ENCODE measurements around the gene TPO. TPM values are rescaled to one million over a fixed set of nuclear protein-coding genes. Genes with fewer than 3 reads are reported as not detected.
A peak's percentile ranks its signal among the peaks of the same experiment; 100 is the strongest.

Gene TPO
- total and polyA plus RNA-seq, 4 donors = 6.6 to 11.1 TPM; not detected in 2

- Histone ChIP-seq H3K36me3 (ENCODE audit: control insufficient read depth in 1 of 2, insufficient read depth in 2 of 2, low read length in 1 of 2) (no peaks in the 10 kb centered on the region), H3K4me3 (ENCODE audit: low read length in 2 of 2) (no peak overlapping the region), H3K9me3 (ENCODE audit: control insufficient read depth, low read length) (no peaks in the 10 kb centered on the region), H3K27me3 (ENCODE audit: control insufficient read depth in 1 of 2, insufficient read depth in 2 of 2, low read length in 1 of 2) (no peaks in the 10 kb centered on the region), H3K4me1 (ENCODE audit: control insufficient read depth in 1 of 2, insufficient read depth in 2 of 2, low read length in 2 of 2) (no peaks in the 10 kb centered on the region), H3K27ac (ENCODE audit: low read depth in 1 of 2, low read length in 2 of 2) (no peak overlapping the region)
- DNase-seq (peak; percentile 61 to 91), ATAC-seq (ENCODE audit: low FRiP score) (peak; percentile 74)
- intact Hi-C loops (cut with DNase I) = no loop called here
- 27 to 30% methylated on average over 31 to 32 of the region's 32 CpGs for WGBS, 2 donors
Observed at GRCh38 chr2:1550658-1551316, 137.5 kb downstream of the TPO start.

GRCh38 chr2:1551905-1552304 is 138.6 kb downstream of the TPO start:
- 93 to 94% methylated on average over 4 of the region's 4 CpGs for WGBS, 2 donors
- ATAC-seq (ENCODE audit: low FRiP score) (no peak), DNase-seq (no peak)
- intact Hi-C loops (cut with DNase I) = no loop called here
- no peak overlapping the region for H3K27ac ChIP-seq (ENCODE audit: low read depth in 1 of 2, low read length in 2 of 2)
- no peaks in the 10 kb centered on the region for H3K36me3 ChIP-seq (ENCODE audit: control insufficient read depth in 1 of 2, insufficient read depth in 2 of 2, low read length in 1 of 2)
- no peak overlapping the region for H3K4me3 ChIP-seq (ENCODE audit: low read length in 2 of 2)
- no peaks in the 10 kb centered on the region for H3K9me3 ChIP-seq (ENCODE audit: control insufficient read depth, low read length)
- H3K27me3 ChIP-seq (ENCODE audit: control insufficient read depth in 1 of 2, insufficient read depth in 2 of 2, low read length in 1 of 2) = no peaks in the 10 kb centered on the region
- no peaks in the 10 kb centered on the region for H3K4me1 ChIP-seq (ENCODE audit: control insufficient read depth in 1 of 2, insufficient read depth in 2 of 2, low read length in 2 of 2)

GRCh38 chr2:1552611-1553010 is 139.3 kb downstream of the TPO start:
- ATAC-seq (ENCODE audit: low FRiP score) (no peak), DNase-seq (peak in 1 of 2 donors; percentile 31)
- H3K27ac ChIP-seq (ENCODE audit: low read depth in 1 of 2, low read length in 2 of 2) = no peak overlapping the region
- no peaks in the 10 kb centered on the region for H3K36me3 ChIP-seq (ENCODE audit: control insufficient read depth in 1 of 2, insufficient read depth in 2 of 2, low read length in 1 of 2)
- no peaks in the 10 kb centered on the region for H3K9me3 ChIP-seq (ENCODE audit: control insufficient read depth, low read length)
- no peaks in the 10 kb centered on the region for H3K4me1 ChIP-seq (ENCODE audit: control insufficient read depth in 1 of 2, insufficient read depth in 2 of 2, low read length in 2 of 2)
- intact Hi-C loops (cut with DNase I) = no loop called here
- no peaks in the 10 kb centered on the region for H3K27me3 ChIP-seq (ENCODE audit: control insufficient read depth in 1 of 2, insufficient read depth in 2 of 2, low read length in 1 of 2)
- H3K4me3 ChIP-seq (ENCODE audit: low read length in 2 of 2) = no peak overlapping the region
- 93 to 94% methylated on average over 7 of the region's 7 CpGs for WGBS, 2 donors

- Histone ChIP-seq H3K27me3 (ENCODE audit: control insufficient read depth in 1 of 2, insufficient read depth in 2 of 2, low read length in 1 of 2) (no peaks in the 10 kb centered on the region), H3K9me3 (ENCODE audit: control insufficient read depth, low read length) (no peaks in the 10 kb centered on the region), H3K4me1 (ENCODE audit: control insufficient read depth in 1 of 2, insufficient read depth in 2 of 2, low read length in 2 of 2) (no peaks in the 10 kb centered on the region), H3K36me3 (ENCODE audit: control insufficient read depth in 1 of 2, insufficient read depth in 2 of 2, low read length in 1 of 2) (no peaks in the 10 kb centered on the region), H3K27ac (ENCODE audit: low read depth in 1 of 2, low read length in 2 of 2) (no peak overlapping the region), H3K4me3 (ENCODE audit: low read length in 2 of 2) (no peak overlapping the region)
- DNase-seq (peak in 1 of 2 donors; percentile 53), ATAC-seq (ENCODE audit: low FRiP score) (no peak)
- WGBS, 2 donors = 79 to 81% methylated on average over 9 of the region's 9 CpGs
- intact Hi-C loops (cut with DNase I) = no loop called here
Observed at GRCh38 chr2:1553671-1554295, 140.5 kb downstream of the TPO start.

- Histone ChIP-seq H3K27me3 (ENCODE audit: control insufficient read depth in 1 of 2, insufficient read depth in 2 of 2, low read length in 1 of 2) (no peaks in the 10 kb centered on the region), H3K4me1 (ENCODE audit: control insufficient read depth in 1 of 2, insufficient read depth in 2 of 2, low read length in 2 of 2) (no peaks in the 10 kb centered on the region), H3K36me3 (ENCODE audit: control insufficient read depth in 1 of 2, insufficient read depth in 2 of 2, low read length in 1 of 2) (no peaks in the 10 kb centered on the region), H3K4me3 (ENCODE audit: low read length in 2 of 2) (no peak overlapping the region), H3K27ac (ENCODE audit: low read depth in 1 of 2, low read length in 2 of 2) (no peak overlapping the region), H3K9me3 (ENCODE audit: control insufficient read depth, low read length) (no peaks in the 10 kb centered on the region)
- DNase-seq (no peak), ATAC-seq (ENCODE audit: low FRiP score) (no peak)
- intact Hi-C loops (cut with DNase I) = no loop called here
- WGBS, 2 donors = 90 to 98% methylated on average over 9 of the region's 9 CpGs
Observed at GRCh38 chr2:1556286-1556685, 143.0 kb downstream of the TPO start.

GRCh38 chr2:1556776-1557466 is 143.7 kb downstream of the TPO start:
- Histone ChIP-seq H3K27me3 (ENCODE audit: control insufficient read depth in 1 of 2, insufficient read depth in 2 of 2, low read length in 1 of 2) (no peaks in the 10 kb centered on the region), H3K36me3 (ENCODE audit: control insufficient read depth in 1 of 2, insufficient read depth in 2 of 2, low read length in 1 of 2) (no peaks in the 10 kb centered on the region), H3K4me3 (ENCODE audit: low read length in 2 of 2) (no peak overlapping the region), H3K27ac (ENCODE audit: low read depth in 1 of 2, low read length in 2 of 2) (no peak overlapping the region), H3K9me3 (ENCODE audit: control insufficient read depth, low read length) (no peaks in the 10 kb centered on the region), H3K4me1 (ENCODE audit: control insufficient read depth in 1 of 2, insufficient read depth in 2 of 2, low read length in 2 of 2) (no peaks in the 10 kb centered on the region)
- intact Hi-C loops (cut with DNase I) = no loop called here
- peak in 1 of 2 donors; percentile 63 for DNase-seq
- WGBS, 2 donors = 80 to 86% methylated on average over 13 of the region's 13 CpGs
- no peak for ATAC-seq (ENCODE audit: low FRiP score)

- ATAC-seq (ENCODE audit: low FRiP score) (no peak), DNase-seq (no peak)
- intact Hi-C loops (cut with DNase I) = no loop called here
- Histone ChIP-seq H3K27me3 (ENCODE audit: control insufficient read depth in 1 of 2, insufficient read depth in 2 of 2, low read length in 1 of 2) (no peaks in the 10 kb centered on the region), H3K4me3 (ENCODE audit: low read length in 2 of 2) (no peak overlapping the region), H3K36me3 (ENCODE audit: control insufficient read depth in 1 of 2, insufficient read depth in 2 of 2, low read length in 1 of 2) (no peaks in the 10 kb centered on the region), H3K27ac (ENCODE audit: low read depth in 1 of 2, low read length in 2 of 2) (no peak overlapping the region), H3K4me1 (ENCODE audit: control insufficient read depth in 1 of 2, insufficient read depth in 2 of 2, low read length in 2 of 2) (no peaks in the 10 kb centered on the region), H3K9me3 (ENCODE audit: control insufficient read depth, low read length) (no peaks in the 10 kb centered on the region)
- WGBS, 2 donors = 90 to 92% methylated on average over 11 of the region's 11 CpGs
Observed at GRCh38 chr2:1557467-1557820, 144.2 kb downstream of the TPO start.

GRCh38 chr2:1559589-1560175 is 146.4 kb downstream of the TPO start:
- Histone ChIP-seq H3K27ac (ENCODE audit: low read depth in 1 of 2, low read length in 2 of 2) (no peak overlapping the region), H3K9me3 (ENCODE audit: control insufficient read depth, low read length) (no peaks in the 10 kb centered on the region), H3K4me1 (ENCODE audit: control insufficient read depth in 1 of 2, insufficient read depth in 2 of 2, low read length in 2 of 2) (no peaks in the 10 kb centered on the region), H3K27me3 (ENCODE audit: control insufficient read depth in 1 of 2, insufficient read depth in 2 of 2, low read length in 1 of 2) (no peaks in the 10 kb centered on the region), H3K4me3 (ENCODE audit: low read length in 2 of 2) (no peak overlapping the region), H3K36me3 (ENCODE audit: control insufficient read depth in 1 of 2, insufficient read depth in 2 of 2, low read length in 1 of 2) (no peaks in the 10 kb centered on the region)
- DNase-seq = no peak
- 93 to 96% methylated on average over 15 of the region's 15 CpGs for WGBS, 2 donors
- intact Hi-C loops (cut with DNase I) = no loop called here
- ATAC-seq (ENCODE audit: low FRiP score) = no peak
